Left ventricle myocardium inferior (tissue), 1 donor: ENCODE data around the gene SLC6A5. TPM values are rescaled to one million over a fixed set of nuclear protein-coding genes. Genes with fewer than 3 reads are reported as not detected.

ENCODE experiments used
- DNase-seq: peaks from one replicate; pipeline ENCODE4 v3.0.0-alpha.2; 2020
- H3K27ac ChIP-seq: fragments of 200-600 bp; replicated peaks from 2 replicates; pipeline ENCODE4 v1.8.0; 2021
- H3K27me3 ChIP-seq: fragments of 200-600 bp; 2 replicates; pipeline ENCODE4 v1.8.0; 2021; ENCODE audit warnings: low read depth
- H3K36me3 ChIP-seq: fragments of 200-600 bp; 2 replicates; pipeline ENCODE4 v1.8.0; 2021
- H3K4me1 ChIP-seq: fragments of 200-600 bp; 2 replicates; pipeline ENCODE4 v1.8.0; 2021
- H3K4me3 ChIP-seq: fragments of 200-600 bp; 2 replicates; pipeline ENCODE4 v1.8.0; 2021; ENCODE audit warnings: mild to moderate bottlenecking, moderate library complexity
- H3K9me3 ChIP-seq: fragments of 200-600 bp; replicated peaks from 2 replicates; pipeline ENCODE4 v1.8.0; 2021
- CTCF ChIP-seq: fragments of 200-600 bp; IDR thresholded peaks from 2 replicates; pipeline ENCODE4 v1.8.0; 2021; ENCODE audit warnings: antibody characterized with exemption, mild to moderate bottlenecking, borderline replicate concordance
- intact Hi-C: fragments of 100-400 bp; cut with micrococcal nuclease; formaldehyde crosslinking; loops from one replicate; pipeline ENCODE4 v1.11.0; 2022
- total RNA-seq: library from RNA; stranded (reverse); fragmentation: NEBNext Ultra II Directional; extraction: Animal tissue kit (Norgen Biotek cat#: 25700); gene quantifications from one replicate; pipeline ENCODE4 v1.2.1, GENCODE V29; 2021
- donor health status: DM: no; HTN: yes; CAD: no; lungs with severe emphysema.

SLC6A5 gene
- total RNA-seq, 1 donor from 2014 or later = not detected

GRCh38 chr11:20634044-20634443 lies 34.6 kb downstream of the SLC6A5 start:
- Histone ChIP-seq H3K4me1 (no peaks in the 10 kb centered on the region), H3K27ac (no peak overlapping the region)
- peak; percentile 10 for TF ChIP-seq CTCF

GRCh38 chr11:20634781-20635180 lies 35.4 kb downstream of the SLC6A5 start:
- H3K27me3 ChIP-seq = peaks cover 32% of the 10 kb centered on the region
- H3K4me3 ChIP-seq = no peak overlapping the region
- peaks cover 3% of the 10 kb centered on the region for H3K9me3 ChIP-seq
- intact Hi-C loops = no loop called here
- no peak for TF ChIP-seq CTCF
- no peak overlapping the region for H3K27ac ChIP-seq
- H3K4me1 ChIP-seq = no peaks in the 10 kb centered on the region
- H3K36me3 ChIP-seq = no peaks in the 10 kb centered on the region
- DNase-seq = no peak

More at GRCh38 chr11:20634044-20634443, 34.6 kb downstream of the SLC6A5 start:
- Histone ChIP-seq H3K27me3 (peaks cover 32% of the 10 kb centered on the region), H3K36me3 (no peaks in the 10 kb centered on the region), H3K4me3 (no peak overlapping the region), H3K9me3 (peaks cover 4% of the 10 kb centered on the region)
- intact Hi-C loops = no loop called here
- no peak for DNase-seq

GRCh38 chr11:20638074-20638473 lies 38.7 kb downstream of the SLC6A5 start:
- intact Hi-C loops = no loop called here
- DNase-seq = no peak

GRCh38 chr11:20639688-20640087 lies 40.3 kb downstream of the SLC6A5 start:
- H3K27ac ChIP-seq = no peak overlapping the region
- intact Hi-C loops = no loop called here
- H3K27me3 ChIP-seq = peaks cover 24% of the 10 kb centered on the region
- H3K36me3 ChIP-seq = no peaks in the 10 kb centered on the region
- no peaks in the 10 kb centered on the region for H3K4me1 ChIP-seq
- H3K4me3 ChIP-seq = no peak overlapping the region
- TF ChIP-seq CTCF = no peak
- no peak for DNase-seq
- no peaks in the 10 kb centered on the region for H3K9me3 ChIP-seq

More at GRCh38 chr11:20638074-20638473, 38.7 kb downstream of the SLC6A5 start:
- Histone ChIP-seq H3K27ac (no peak overlapping the region), H3K4me3 (no peak overlapping the region), H3K27me3 (peaks cover 29% of the 10 kb centered on the region), H3K4me1 (no peaks in the 10 kb centered on the region), H3K9me3 (no peaks in the 10 kb centered on the region), H3K36me3 (no peaks in the 10 kb centered on the region)
- TF ChIP-seq CTCF = no peak

GRCh38 chr11:20640401-20640800 lies 41.0 kb downstream of the SLC6A5 start:
- no peak for TF ChIP-seq CTCF
- intact Hi-C loops = no loop called here
- H3K36me3 ChIP-seq = no peaks in the 10 kb centered on the region
- no peak overlapping the region for H3K4me3 ChIP-seq
- H3K9me3 ChIP-seq = no peaks in the 10 kb centered on the region
- no peaks in the 10 kb centered on the region for H3K4me1 ChIP-seq
- H3K27ac ChIP-seq = no peak overlapping the region
- H3K27me3 ChIP-seq = peaks cover 24% of the 10 kb centered on the region
- no peak for DNase-seq
